Glomerular visceral epithelial cell (primary cell): ENCODE results near the gene SMAD3.
A peak's percentile ranks its signal among the peaks of the same experiment; 100 is the strongest.

Experiments used
- DNase-seq: peaks from one replicate; pipeline ENCODE4 v3.0.0-alpha.2; 2016; ENCODE audit errors: extremely low spot score

Gene SMAD3

GRCh38 chr15:67180035-67180434 lies 114.6 kb downstream of the SMAD3 start:
- no peak for DNase-seq

GRCh38 chr15:67180514-67181191 lies 115.3 kb downstream of the SMAD3 start:
- DNase-seq: no peak

- no peak for DNase-seq
Measured at GRCh38 chr15:67181221-67181639, 115.8 kb downstream of the SMAD3 start.

GRCh38 chr15:67183443-67184169 lies 118.2 kb downstream of the SMAD3 start:
- DNase-seq: no peak

DNA sequence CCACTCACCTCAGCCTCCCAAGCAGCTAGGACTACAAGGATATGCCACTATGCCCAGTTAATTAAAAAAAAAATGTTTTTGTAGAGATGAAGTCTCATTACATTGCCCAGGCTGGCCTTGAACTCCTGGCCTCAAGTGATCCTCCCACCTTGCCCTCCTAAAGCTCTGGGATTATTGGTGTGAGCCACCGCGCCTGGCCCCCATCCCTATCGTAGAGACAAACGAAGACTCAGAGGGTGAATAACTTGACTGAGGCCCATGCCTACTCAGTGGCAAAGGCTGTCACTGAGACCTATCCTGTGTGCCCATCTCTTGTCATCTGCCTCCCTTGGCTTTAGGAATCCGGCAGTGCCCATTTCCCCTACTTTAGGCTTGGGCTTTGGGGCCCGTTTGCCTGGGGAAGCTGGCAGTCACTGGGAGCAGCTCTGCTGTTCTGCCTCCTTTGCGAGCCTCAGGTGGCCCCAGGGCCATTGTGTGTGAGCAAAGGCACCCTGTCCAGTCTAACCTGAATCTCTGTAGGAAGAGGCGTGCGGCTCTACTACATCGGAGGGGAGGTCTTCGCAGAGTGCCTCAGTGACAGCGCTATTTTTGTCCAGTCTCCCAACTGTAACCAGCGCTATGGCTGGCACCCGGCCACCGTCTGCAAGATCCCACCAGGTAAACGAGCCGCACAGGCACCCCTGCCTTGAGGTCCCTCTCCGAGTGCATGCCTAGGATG lies 119.0 kb downstream of the SMAD3 start:
- DNase-seq: no peak

GRCh38 chr15:67185051-67185450 lies 119.6 kb downstream of the SMAD3 start:
- no peak for DNase-seq

GRCh38 chr15:67185621-67186225 lies 120.3 kb downstream of the SMAD3 start:
- peak; percentile 46 for DNase-seq

DNA sequence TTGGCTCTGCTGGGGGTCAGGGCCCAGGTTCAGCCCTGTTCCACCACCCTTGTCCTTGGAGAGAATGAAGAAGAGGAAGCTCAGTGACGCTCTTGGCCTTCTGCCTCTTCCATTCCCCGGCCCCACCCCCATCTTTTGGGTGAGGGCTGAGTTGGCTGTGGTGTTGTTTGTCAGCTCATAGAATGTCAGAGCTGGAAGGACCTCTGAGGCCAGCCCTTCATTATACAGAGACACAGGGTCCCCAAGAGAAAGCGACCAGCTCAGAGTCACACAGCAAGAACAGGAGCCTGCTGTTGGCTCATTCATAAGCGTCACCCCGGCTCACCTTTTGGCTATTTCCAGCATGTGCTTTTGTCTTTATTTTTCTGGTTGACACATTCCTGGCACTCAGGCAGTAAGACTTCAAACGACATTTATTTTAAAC lies 120.8 kb downstream of the SMAD3 start:
- DNase-seq: no peak

- DNase-seq: no peak
Measured at GRCh38 chr15:67186688-67187087, 121.3 kb downstream of the SMAD3 start.

DNA sequence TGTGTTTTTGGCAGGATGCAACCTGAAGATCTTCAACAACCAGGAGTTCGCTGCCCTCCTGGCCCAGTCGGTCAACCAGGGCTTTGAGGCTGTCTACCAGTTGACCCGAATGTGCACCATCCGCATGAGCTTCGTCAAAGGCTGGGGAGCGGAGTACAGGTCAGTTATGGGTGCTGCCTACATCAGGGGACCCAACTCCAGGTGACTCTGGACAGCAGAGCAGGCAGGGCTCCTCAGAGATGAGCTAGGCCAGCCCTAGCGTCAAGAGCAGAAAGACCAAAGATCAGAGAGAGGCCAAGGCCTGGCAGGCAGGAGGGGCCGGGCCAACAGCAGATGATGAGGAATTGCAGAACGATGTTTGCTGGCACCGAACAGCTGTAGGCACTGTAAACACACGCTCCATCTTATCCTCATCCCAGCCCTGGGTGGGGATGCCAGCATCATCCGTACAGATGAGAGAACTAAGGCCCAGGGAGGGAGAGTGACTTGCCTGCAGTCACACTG lies 122.0 kb downstream of the SMAD3 start:
- no peak for DNase-seq

GRCh38 chr15:67188551-67189218 lies 123.3 kb downstream of the SMAD3 start:
- DNase-seq: no peak

DNA sequence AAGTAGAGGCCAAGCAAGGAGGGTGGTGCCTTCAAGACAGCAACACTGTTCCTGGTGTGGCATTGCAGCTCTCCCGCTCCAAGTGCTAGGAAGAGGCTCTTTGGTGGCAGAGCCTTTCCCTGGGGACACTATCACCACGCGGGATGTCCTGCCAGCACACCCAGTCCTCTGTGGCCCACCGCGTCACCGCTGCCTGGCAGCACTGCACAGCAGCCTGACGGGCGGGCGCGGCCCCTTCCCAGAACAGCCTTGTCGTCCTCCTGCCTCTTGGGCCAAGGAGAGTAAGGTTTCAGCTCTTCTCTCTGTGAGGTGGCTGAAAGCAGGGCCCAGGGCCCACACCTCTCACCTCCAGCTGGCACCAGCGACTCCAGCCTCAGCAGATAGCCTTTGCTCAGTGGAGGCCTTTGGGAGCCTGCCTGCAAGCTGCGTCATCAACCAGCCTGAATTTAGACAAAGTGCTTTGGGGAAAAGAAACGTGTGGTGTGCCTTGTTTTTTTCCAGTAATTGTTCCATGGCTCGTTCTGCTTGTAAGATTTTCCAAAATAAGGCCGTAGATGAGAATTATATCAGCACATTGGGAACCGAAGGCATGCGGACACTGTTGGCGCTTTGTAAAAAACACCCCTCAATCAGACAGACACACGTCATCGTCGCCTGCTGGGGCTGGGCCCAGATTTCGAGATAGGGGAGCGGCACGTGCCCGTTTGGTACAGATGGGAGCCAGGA lies 124.1 kb downstream of the SMAD3 start:
- DNase-seq: no peak

DNA sequence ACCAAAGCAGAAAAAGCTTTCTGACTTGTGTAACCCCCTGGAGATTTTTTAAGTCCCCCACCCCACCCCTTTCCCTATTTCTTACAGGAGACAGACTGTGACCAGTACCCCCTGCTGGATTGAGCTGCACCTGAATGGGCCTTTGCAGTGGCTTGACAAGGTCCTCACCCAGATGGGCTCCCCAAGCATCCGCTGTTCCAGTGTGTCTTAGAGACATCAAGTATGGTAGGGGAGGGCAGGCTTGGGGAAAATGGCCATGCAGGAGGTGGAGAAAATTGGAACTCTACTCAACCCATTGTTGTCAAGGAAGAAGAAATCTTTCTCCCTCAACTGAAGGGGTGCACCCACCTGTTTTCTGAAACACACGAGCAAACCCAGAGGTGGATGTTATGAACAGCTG lies 124.9 kb downstream of the SMAD3 start:
- no peak for DNase-seq

DNA sequence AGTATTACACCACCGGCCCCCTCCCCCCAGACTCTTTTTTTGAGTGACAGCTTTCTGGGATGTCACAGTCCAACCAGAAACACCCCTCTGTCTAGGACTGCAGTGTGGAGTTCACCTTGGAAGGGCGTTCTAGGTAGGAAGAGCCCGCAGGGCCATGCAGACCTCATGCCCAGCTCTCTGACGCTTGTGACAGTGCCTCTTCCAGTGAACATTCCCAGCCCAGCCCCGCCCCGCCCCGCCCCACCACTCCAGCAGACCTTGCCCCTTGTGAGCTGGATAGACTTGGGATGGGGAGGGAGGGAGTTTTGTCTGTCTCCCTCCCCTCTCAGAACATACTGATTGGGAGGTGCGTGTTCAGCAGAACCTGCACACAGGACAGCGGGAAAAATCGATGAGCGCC lies 125.4 kb downstream of the SMAD3 start:
- DNase-seq: no peak

DNA sequence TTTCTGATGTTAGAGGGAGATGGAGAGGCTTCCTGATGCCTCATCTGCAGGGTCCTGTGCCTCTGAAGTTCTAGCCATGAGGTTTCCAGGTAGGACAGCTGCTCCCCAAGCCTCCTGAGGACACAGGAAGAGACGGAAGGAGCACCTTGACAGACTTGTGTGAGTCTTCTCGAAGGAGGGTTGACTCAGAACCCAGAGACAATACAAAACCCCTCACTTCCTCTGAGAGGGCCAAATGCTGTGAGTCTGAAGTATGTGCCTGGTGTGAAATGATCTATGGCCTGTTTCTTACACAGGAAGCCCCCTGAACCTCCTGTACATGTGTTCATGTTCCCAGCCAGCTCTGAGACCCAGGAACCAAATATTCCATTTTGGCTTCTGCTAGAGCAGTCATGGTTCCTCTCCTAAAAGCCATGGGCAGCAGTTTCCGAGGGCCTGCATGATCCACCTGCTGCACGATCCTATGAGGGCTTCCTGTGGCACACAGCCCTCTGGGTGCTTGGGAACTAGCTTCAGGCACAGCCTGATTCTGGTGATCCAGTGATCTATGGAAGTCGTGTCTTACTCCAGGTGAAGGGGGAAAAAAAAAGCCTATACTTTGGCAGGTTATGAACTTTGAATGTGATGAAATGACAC lies 126.9 kb downstream of the SMAD3 start:
- DNase-seq: no peak

GRCh38 chr15:67193223-67193990 lies 128.0 kb downstream of the SMAD3 start:
- DNase-seq: no peak

DNA sequence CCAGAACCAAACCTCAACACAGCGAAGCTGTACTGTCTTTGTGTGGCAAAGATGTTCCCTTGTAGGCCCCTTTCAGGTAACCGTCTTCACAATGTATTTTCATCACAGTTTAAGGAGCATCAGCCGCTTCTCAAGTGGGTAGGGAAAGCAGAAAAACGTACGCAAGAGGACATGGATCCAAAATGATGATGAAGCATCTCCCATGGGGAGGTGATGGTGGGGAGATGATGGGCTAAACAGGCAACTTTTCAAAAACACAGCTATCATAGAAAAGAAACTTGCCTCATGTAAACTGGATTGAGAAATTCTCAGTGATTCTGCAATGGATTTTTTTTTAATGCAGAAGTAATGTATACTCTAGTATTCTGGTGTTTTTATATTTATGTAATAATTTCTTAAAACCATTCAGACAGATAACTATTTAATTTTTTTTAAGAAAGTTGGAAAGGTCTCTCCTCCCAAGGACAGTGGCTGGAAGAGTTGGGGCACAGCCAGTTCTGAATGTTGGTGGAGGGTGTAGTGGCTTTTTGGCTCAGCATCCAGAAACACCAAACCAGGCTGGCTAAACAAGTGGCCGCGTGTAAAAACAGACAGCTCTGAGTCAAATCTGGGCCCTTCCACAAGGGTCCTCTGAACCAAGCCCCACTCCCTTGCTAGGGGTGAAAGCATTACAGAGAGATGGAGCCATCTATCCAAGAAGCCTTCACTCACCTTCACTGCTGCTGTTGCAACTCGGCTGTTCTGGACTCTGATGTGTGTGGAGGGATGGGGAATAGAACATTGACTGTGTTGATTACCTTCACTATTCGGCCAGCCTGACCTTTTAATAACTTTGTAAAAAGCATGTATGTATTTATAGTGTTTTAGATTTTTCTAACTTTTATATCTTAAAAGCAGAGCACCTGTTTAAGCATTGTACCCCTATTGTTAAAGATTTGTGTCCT lies 129.0 kb downstream of the SMAD3 start:
- no peak for DNase-seq

GRCh38 chr15:67195305-67195704 lies 129.9 kb downstream of the SMAD3 start:
- no peak for DNase-seq

GRCh38 chr15:67196222-67196621 lies 130.8 kb downstream of the SMAD3 start:
- no peak for DNase-seq
